Neural progenitor cell (in vitro differentiated cells): ENCODE measurements around the gene CLEC11A. TPM values are rescaled to one million over a fixed set of nuclear protein-coding genes. Genes with fewer than 3 reads are reported as not detected.

Experiments used
- DNase-seq: peaks from one replicate; pipeline ENCODE4 v3.0.0-alpha.2; 2016; ENCODE audit warnings: low spot score
- H2AFZ ChIP-seq: fragments of 200-600 bp; sonication (generic); replicated peaks from 2 replicates; pipeline ENCODE4 v1.6.1; 2016; ENCODE audit warnings: antibody characterized with exemption
- H3F3A ChIP-seq: fragments of 200-600 bp; sonication (generic); 2 replicates; pipeline ENCODE4 v1.6.1; 2016; ENCODE audit warnings: antibody characterized with exemption, low read depth
- H3K27ac ChIP-seq: fragments of 200-600 bp; sonication (generic); 2 replicates; pipeline ENCODE4 v1.5.1; 2016; ENCODE audit warnings: mild to moderate bottlenecking
- H3K27me3 ChIP-seq: fragments of 200-600 bp; sonication (generic); 2 replicates; pipeline ENCODE4 v1.6.1; 2016; ENCODE audit warnings: mild to moderate bottlenecking, moderate library complexity
- H3K36me3 ChIP-seq: fragments of 200-600 bp; sonication (generic); 2 replicates; pipeline ENCODE4 v1.5.1; 2016
- H3K4me1 ChIP-seq: fragments of 200-600 bp; sonication (generic); 2 replicates; pipeline ENCODE4 v1.6.1; 2016; ENCODE audit warnings: mixed run types
- H3K4me2 ChIP-seq: fragments of 200-600 bp; sonication (generic); 2 replicates; pipeline ENCODE4 v1.6.1; 2016
- H3K4me3 ChIP-seq: fragments of 200-600 bp; sonication (generic); 2 replicates; pipeline ENCODE4 v1.5.1; 2016
- H3K79me2 ChIP-seq: fragments of 200-600 bp; sonication (generic); 2 replicates; pipeline ENCODE4 v1.6.1; 2016; ENCODE audit warnings: low read depth
- H3K9ac ChIP-seq: fragments of 200-600 bp; sonication (generic); 2 replicates; pipeline ENCODE4 v1.6.1; 2016
- H3K9me3 ChIP-seq: fragments of 200-600 bp; sonication (generic); 2 replicates; pipeline ENCODE4 v1.5.1; 2016; ENCODE audit warnings: low read depth
- H4K20me1 ChIP-seq: fragments of 200-600 bp; sonication (generic); 2 replicates; pipeline ENCODE4 v1.6.1; 2016; ENCODE audit warnings: low read depth
- H3K27ac Mint-ChIP-seq: 3 replicates; pipeline ENCODE4 v1.8.0; 2021; ENCODE audit warnings: mixed read lengths
- H3K27me3 Mint-ChIP-seq: 2 replicates; pipeline ENCODE4 v1.8.0; 2022; ENCODE audit warnings: low read depth, mild to moderate bottlenecking, inconsistent platforms, moderate library complexity, mixed read lengths; ENCODE audit not compliant: insufficient read depth
- H3K36me3 Mint-ChIP-seq: 3 replicates; pipeline ENCODE4 v1.8.0; 2021; ENCODE audit warnings: mixed read lengths
- H3K4me1 Mint-ChIP-seq: 3 replicates; pipeline ENCODE4 v1.8.0; 2021; ENCODE audit warnings: mixed read lengths
- H3K4me3 Mint-ChIP-seq: 3 replicates; pipeline ENCODE4 v1.8.0; 2021; ENCODE audit warnings: mild to moderate bottlenecking, moderate library complexity, mixed read lengths
- H3K9me3 Mint-ChIP-seq: 3 replicates; pipeline ENCODE4 v1.8.0; 2020; ENCODE audit warnings: mixed read lengths
- CTCF ChIP-seq: fragments of 200-600 bp; sonication (generic); IDR thresholded peaks from 2 replicates; pipeline ENCODE4 v1.5.1; 2017; ENCODE audit warnings: antibody characterized with exemption, mild to moderate bottlenecking
- EZH2 ChIP-seq: fragments of 200-600 bp; sonication (generic); IDR thresholded peaks from 2 replicates; pipeline ENCODE4 v1.6.1; 2017; ENCODE audit warnings: antibody characterized with exemption, mild to moderate bottlenecking, moderate library complexity
- EZH2phosphoT487 ChIP-seq: fragments of 200-600 bp; sonication (generic); IDR thresholded peaks from 2 replicates; pipeline ENCODE4 v1.6.1; 2017; ENCODE audit warnings: antibody characterized with exemption
- total RNA-seq: library from RNA; depleted of rRNA; stranded (reverse); fragments of >200 nt; gene quantifications from 2 replicates; pipeline ENCODE4 v1.2.3, GENCODE V29; 2015; ENCODE audit warnings: low replicate concordance

The CLEC11A gene
- total RNA-seq, 1 donor from 2014 or later: 0.09 TPM

DNA sequence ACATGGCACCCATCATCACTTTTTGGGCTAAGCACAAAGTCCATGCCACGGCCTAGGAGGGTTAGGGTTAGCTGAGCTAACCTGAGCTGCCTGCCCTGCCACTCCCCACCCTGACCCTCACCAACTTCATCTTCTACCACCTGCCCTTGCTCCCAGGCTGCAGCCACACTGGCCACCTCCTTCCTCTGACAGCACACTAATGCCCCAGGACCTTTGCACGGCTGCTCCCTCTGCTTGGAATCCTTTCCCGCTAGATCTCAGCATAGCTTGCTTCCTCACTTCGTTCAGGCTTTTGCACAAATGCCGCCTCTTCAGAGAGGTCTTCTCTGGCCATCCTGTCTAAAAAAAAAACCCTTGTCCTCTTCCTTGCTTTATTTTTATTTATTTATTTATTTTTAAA, 16.8 kb upstream of the CLEC11A start:
- Histone ChIP-seq H3F3A (no peaks in the 10 kb centered on the region), H3K27me3 (peaks cover 53% of the 10 kb centered on the region), H3K4me3 (no peak overlapping the region), H3K36me3 (no peaks in the 10 kb centered on the region), H3K4me1 (no peaks in the 10 kb centered on the region), H3K9ac (no peak overlapping the region), H3K79me2 (no peaks in the 10 kb centered on the region), H3K9me3 (no peaks in the 10 kb centered on the region), H4K20me1 (no peaks in the 10 kb centered on the region), H3K4me2 (no peak overlapping the region), H3K27ac (no peak overlapping the region), H2AFZ (no peak overlapping the region)
- H3K4me1 Mint-ChIP-seq: peaks cover 7% of the 10 kb centered on the region
- H3K27ac Mint-ChIP-seq: no peak overlapping the region
- no peak overlapping the region for H3K4me3 Mint-ChIP-seq
- H3K36me3 Mint-ChIP-seq: peaks cover 14% of the 10 kb centered on the region
- TF ChIP-seq CTCF: no peak
- TF ChIP-seq EZH2phosphoT487: no peak
- no peak for TF ChIP-seq EZH2
- DNase-seq: no peak
- no peaks in the 10 kb centered on the region for H3K9me3 Mint-ChIP-seq
- peaks cover 3% of the 10 kb centered on the region for H3K27me3 Mint-ChIP-seq

GRCh38 chr19:50708179-50708879, 14.8 kb upstream of the CLEC11A start:
- no peak for TF ChIP-seq EZH2phosphoT487
- TF ChIP-seq CTCF: no peak
- TF ChIP-seq EZH2: no peak
- Histone ChIP-seq H3K4me3 (no peak overlapping the region), H3K9ac (no peak overlapping the region), H3K27me3 (peaks cover 45% of the 10 kb centered on the region), H3F3A (no peaks in the 10 kb centered on the region), H3K27ac (no peak overlapping the region), H2AFZ (no peak overlapping the region), H3K4me1 (no peaks in the 10 kb centered on the region), H3K79me2 (no peaks in the 10 kb centered on the region), H3K9me3 (no peaks in the 10 kb centered on the region), H3K4me2 (no peak overlapping the region), H3K36me3 (no peaks in the 10 kb centered on the region), H4K20me1 (no peaks in the 10 kb centered on the region)
- Mint-ChIP-seq H3K27ac (no peak overlapping the region), H3K4me3 (peak overlapping the region; percentile 8), H3K27me3 (peaks cover 3% of the 10 kb centered on the region), H3K9me3 (no peaks in the 10 kb centered on the region), H3K36me3 (peaks cover 16% of the 10 kb centered on the region), H3K4me1 (peaks cover 7% of the 10 kb centered on the region)
- no peak for DNase-seq

- TF ChIP-seq EZH2phosphoT487 (no peak), EZH2 (no peak)
- Histone ChIP-seq H3K4me2 (no peak overlapping the region), H3K9me3 (no peaks in the 10 kb centered on the region), H3K4me3 (no peak overlapping the region), H3K27ac (no peak overlapping the region), H3K79me2 (no peaks in the 10 kb centered on the region), H3K9ac (no peak overlapping the region), H3F3A (no peaks in the 10 kb centered on the region), H2AFZ (no peak overlapping the region), H4K20me1 (no peaks in the 10 kb centered on the region), H3K4me1 (no peaks in the 10 kb centered on the region), H3K36me3 (no peaks in the 10 kb centered on the region), H3K27me3 (peaks cover 45% of the 10 kb centered on the region)
- H3K4me1 Mint-ChIP-seq: peaks cover 7% of the 10 kb centered on the region
- H3K27ac Mint-ChIP-seq: no peak overlapping the region
- no peak for DNase-seq
- no peaks in the 10 kb centered on the region for H3K27me3 Mint-ChIP-seq
- no peaks in the 10 kb centered on the region for H3K9me3 Mint-ChIP-seq
- no peak overlapping the region for H3K4me3 Mint-ChIP-seq
- peaks cover 21% of the 10 kb centered on the region for H3K36me3 Mint-ChIP-seq
Measured at GRCh38 chr19:50710094-50710493, 13.1 kb upstream of the CLEC11A start.

DNA sequence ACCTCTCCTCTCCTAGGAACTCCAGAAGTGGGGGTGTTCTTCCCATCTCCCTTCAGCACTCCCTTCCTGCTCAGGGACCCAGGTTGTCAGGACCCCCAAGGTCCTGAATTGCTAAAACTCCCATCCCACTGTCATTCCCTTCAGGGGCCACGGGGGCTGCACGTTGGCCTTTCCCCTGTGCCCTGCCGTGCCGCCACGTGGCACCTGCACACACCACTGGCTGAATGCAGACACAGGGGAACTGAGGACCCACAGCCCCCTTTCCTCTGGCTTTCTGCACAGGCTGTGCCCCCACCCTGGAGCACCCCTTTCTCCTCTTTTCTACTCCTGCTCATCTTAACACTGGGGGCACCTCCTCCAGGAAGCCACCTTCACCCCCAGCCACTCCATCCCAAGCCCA, 12.6 kb upstream of the CLEC11A start:
- no peak for DNase-seq
- H3K9ac ChIP-seq: no peak overlapping the region
- peaks cover under 1% of the 10 kb centered on the region for H3K27me3 Mint-ChIP-seq
- H3K27me3 ChIP-seq: peaks cover 45% of the 10 kb centered on the region
- no peaks in the 10 kb centered on the region for H4K20me1 ChIP-seq
- no peak overlapping the region for H3K27ac ChIP-seq
- TF ChIP-seq CTCF: no peak
- TF ChIP-seq EZH2phosphoT487: no peak
- TF ChIP-seq EZH2: no peak
- H3K9me3 ChIP-seq: no peaks in the 10 kb centered on the region
- peaks cover 3% of the 10 kb centered on the region for H3K4me1 Mint-ChIP-seq
- H3K4me2 ChIP-seq: no peak overlapping the region
- no peak overlapping the region for H3K27ac Mint-ChIP-seq
- no peak overlapping the region for H2AFZ ChIP-seq
- H3K4me3 ChIP-seq: no peak overlapping the region
- H3K4me3 Mint-ChIP-seq: no peak overlapping the region
- H3F3A ChIP-seq: no peaks in the 10 kb centered on the region
- H3K4me1 ChIP-seq: no peaks in the 10 kb centered on the region
- no peaks in the 10 kb centered on the region for H3K79me2 ChIP-seq
- no peaks in the 10 kb centered on the region for H3K9me3 Mint-ChIP-seq
- H3K36me3 ChIP-seq: no peaks in the 10 kb centered on the region
- H3K36me3 Mint-ChIP-seq: peaks cover 26% of the 10 kb centered on the region
